Gastroesophageal sphincter (tissue), 4 donors: ENCODE measurements around the gene CNEP1R1. TPM values are rescaled to one million over a fixed set of nuclear protein-coding genes. Genes with fewer than 3 reads are reported as not detected.
"Not testable (repeated sequence)": the region's sequence is repeated elsewhere in the genome, so short reads cannot be mapped to it uniquely, and the experiment has no call there.

Source experiments
- ATAC-seq: fragments of 150-250 bp; one replicate; pipeline ENCODE4 v1.9.1; 2016; ENCODE audit warnings: mild to moderate bottlenecking, moderate library complexity
- H3K27ac ChIP-seq, 4 donors: fragments of 200-600 bp; sonication (generic) in 3 of 4; 1 replicate in 3 of 4; 2 replicates in 1 of 4; pipeline ENCODE4 v1.5.1; 2016 to 2019
- H3K27me3 ChIP-seq: fragments of 200-600 bp; sonication (generic); one replicate; pipeline ENCODE4 v1.5.1; 2019
- H3K36me3 ChIP-seq, 2 donors: fragments of 200-600 bp; sonication (generic); one replicate each; pipeline ENCODE4 v1.5.1; 2019; ENCODE audit warnings: control low read depth in 1 of 2
- H3K4me1 ChIP-seq, 3 donors: fragments of 200-600 bp; sonication (generic); 1 replicate in 2 of 3; 2 replicates in 1 of 3; pipeline ENCODE4 v1.5.1; 2016 to 2019; ENCODE audit warnings: control low read depth in 2 of 3
- H3K4me3 ChIP-seq, 2 donors: fragments of 200-600 bp; sonication (generic); one replicate each; pipeline ENCODE4 v1.5.1; 2019; ENCODE audit warnings: mild to moderate bottlenecking in 1 of 2, moderate library complexity in 1 of 2
- H3K9me3 ChIP-seq, 3 donors: fragments of 200-600 bp; sonication (generic); one replicate each; pipeline ENCODE4 v1.5.1; 2017 to 2019; ENCODE audit warnings: control low read depth in 2 of 3
- EP300 ChIP-seq: sonication (generic); formaldehyde crosslinking; IDR thresholded peaks from one replicate; pipeline ENCODE4 v1.6.1; 2017; ENCODE audit warnings: antibody characterized with exemption, mild to moderate bottlenecking
- POLR2A ChIP-seq, 2 donors: fragments of 450-650 bp; IDR thresholded peaks; one replicate each; pipeline ENCODE4 v1.6.1; 2017; ENCODE audit warnings: antibody characterized with exemption in 2 of 2, mild to moderate bottlenecking in 2 of 2, moderate library complexity in 1 of 2
- POLR2AphosphoS5 ChIP-seq: sonication (generic); formaldehyde crosslinking; IDR thresholded peaks from one replicate; pipeline ENCODE4 v1.6.1; 2017; ENCODE audit warnings: antibody characterized with exemption
- WGBS, 2 donors: methylation state at CpG; one replicate each; pipeline ENCODE4 v1.1.5; 2018; ENCODE audit warnings: low coverage in 1 of 2; 5-methylcytosine and 5-hydroxymethylcytosine counted together
- total RNA-seq, 4 donors: library from RNA; depleted of rRNA; stranded (reverse); fragments of >200 nt; gene quantifications; one replicate each; pipeline ENCODE4 v1.1.0, GENCODE V29; 2016
- TF ChIP-seq, protein P1 (sequence below), 4 experiments: fragments of 200-600 bp in 2 of 4; fragments of 450-650 bp in 2 of 4; sonication (generic) in 1 of 4; IDR thresholded peaks; one replicate each; pipeline ENCODE4 v1.5.1; 2017 to 2019; ENCODE audit warnings: antibody characterized with exemption in 4 of 4, mild to moderate bottlenecking in 2 of 4, moderate library complexity in 2 of 4

Gene CNEP1R1
- total RNA-seq, 4 donors from 2014 or later, result 11.6 to 21.8 (median 15.5) TPM

GRCh38 chr16:50006964-50007363 lies 18.1 kb upstream of the CNEP1R1 start:
- 81% methylated on average over 2 of the region's 2 CpGs; no CpG with 5 or more reads in 1 of the 2 donors for WGBS, 2 donors
- H3K27ac ChIP-seq, result no peak overlapping the region
- no peak for ATAC-seq
- no peaks in the 10 kb centered on the region for H3K36me3 ChIP-seq
- H3K4me1 ChIP-seq, result no peaks in the 10 kb centered on the region
- H3K27me3 ChIP-seq, result no peaks in the 10 kb centered on the region
- no peak overlapping the region for H3K4me3 ChIP-seq
- TF ChIP-seq EP300 (no peak), POLR2A (IDR thresholded peaks at IDR 0.05) (no peak), POLR2AphosphoS5 (no peak)
- TF ChIP-seq, protein P1, sequence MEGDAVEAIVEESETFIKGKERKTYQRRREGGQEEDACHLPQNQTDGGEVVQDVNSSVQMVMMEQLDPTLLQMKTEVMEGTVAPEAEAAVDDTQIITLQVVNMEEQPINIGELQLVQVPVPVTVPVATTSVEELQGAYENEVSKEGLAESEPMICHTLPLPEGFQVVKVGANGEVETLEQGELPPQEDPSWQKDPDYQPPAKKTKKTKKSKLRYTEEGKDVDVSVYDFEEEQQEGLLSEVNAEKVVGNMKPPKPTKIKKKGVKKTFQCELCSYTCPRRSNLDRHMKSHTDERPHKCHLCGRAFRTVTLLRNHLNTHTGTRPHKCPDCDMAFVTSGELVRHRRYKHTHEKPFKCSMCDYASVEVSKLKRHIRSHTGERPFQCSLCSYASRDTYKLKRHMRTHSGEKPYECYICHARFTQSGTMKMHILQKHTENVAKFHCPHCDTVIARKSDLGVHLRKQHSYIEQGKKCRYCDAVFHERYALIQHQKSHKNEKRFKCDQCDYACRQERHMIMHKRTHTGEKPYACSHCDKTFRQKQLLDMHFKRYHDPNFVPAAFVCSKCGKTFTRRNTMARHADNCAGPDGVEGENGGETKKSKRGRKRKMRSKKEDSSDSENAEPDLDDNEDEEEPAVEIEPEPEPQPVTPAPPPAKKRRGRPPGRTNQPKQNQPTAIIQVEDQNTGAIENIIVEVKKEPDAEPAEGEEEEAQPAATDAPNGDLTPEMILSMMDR (IDR thresholded peaks at IDR 0.05), result no peak
- H3K9me3 ChIP-seq, result peaks cover 0 to 3% (median 0%) of the 10 kb centered on the region in 3 donors

- 100% methylated on average over 1 of the region's 1 CpG for WGBS, 2 donors
- H3K36me3 ChIP-seq, result no peaks in the 10 kb centered on the region
- no peaks in the 10 kb centered on the region for H3K9me3 ChIP-seq
- no peaks in the 10 kb centered on the region for H3K4me1 ChIP-seq
- no peak for ATAC-seq
- no peak overlapping the region for H3K27ac ChIP-seq
- H3K4me3 ChIP-seq, result no peak overlapping the region
- TF ChIP-seq POLR2AphosphoS5 (no peak), EP300 (no peak), POLR2A (IDR thresholded peaks at IDR 0.05) (no peak)
- TF ChIP-seq, protein P1 (IDR thresholded peaks at IDR 0.05), result no peak
- no peaks in the 10 kb centered on the region for H3K27me3 ChIP-seq
Observed at GRCh38 chr16:50007744-50008143, 17.3 kb upstream of the CNEP1R1 start.

- Histone ChIP-seq H3K4me3 (no peak overlapping the region), H3K27me3 (no peaks in the 10 kb centered on the region), H3K36me3 (no peaks in the 10 kb centered on the region), H3K9me3 (no peaks in the 10 kb centered on the region), H3K4me1 (no peaks in the 10 kb centered on the region), H3K27ac (no peak overlapping the region)
- 89% methylated on average over 2 of the region's 2 CpGs; no CpG with 5 or more reads in 1 of the 2 donors for WGBS, 2 donors
- ATAC-seq, result no peak
- TF ChIP-seq, protein P1 (IDR thresholded peaks at IDR 0.05), result no peak
- no peak for TF ChIP-seq POLR2A (IDR thresholded peaks at IDR 0.05)
- no peak for TF ChIP-seq POLR2AphosphoS5
- no peak for TF ChIP-seq EP300
Observed at GRCh38 chr16:50010212-50010611, 14.8 kb upstream of the CNEP1R1 start.

- Histone ChIP-seq H3K27me3 (no peaks in the 10 kb centered on the region), H3K27ac (no peak overlapping the region), H3K4me1 (no peaks in the 10 kb centered on the region), H3K4me3 (no peak overlapping the region), H3K9me3 (no peaks in the 10 kb centered on the region), H3K36me3 (no peaks in the 10 kb centered on the region)
- TF ChIP-seq EP300, result no peak
- TF ChIP-seq POLR2AphosphoS5, result no peak
- TF ChIP-seq, protein P1 (IDR thresholded peaks at IDR 0.05), result no peak
- TF ChIP-seq POLR2A (IDR thresholded peaks at IDR 0.05), result no peak
- WGBS, 2 donors, result 40 to 90% methylated on average over 1 of the region's 3 CpGs
- no peak for ATAC-seq
Observed at GRCh38 chr16:50011707-50012106, 13.3 kb upstream of the CNEP1R1 start.

- Histone ChIP-seq H3K9me3 (no peaks in the 10 kb centered on the region), H3K36me3 (no peaks in the 10 kb centered on the region), H3K27me3 (no peaks in the 10 kb centered on the region), H3K4me3 (no peak overlapping the region), H3K4me1 (no peaks in the 10 kb centered on the region), H3K27ac (no peak overlapping the region)
- no peak for ATAC-seq
- no peak for TF ChIP-seq POLR2A (IDR thresholded peaks at IDR 0.05)
- TF ChIP-seq, protein P1 (IDR thresholded peaks at IDR 0.05), result no peak
- no peak for TF ChIP-seq POLR2AphosphoS5
- TF ChIP-seq EP300, result no peak
- 87 to 100% methylated on average over 2 of the region's 2 CpGs for WGBS, 2 donors
Observed at GRCh38 chr16:50012182-50012581, 12.8 kb upstream of the CNEP1R1 start.

DNA sequence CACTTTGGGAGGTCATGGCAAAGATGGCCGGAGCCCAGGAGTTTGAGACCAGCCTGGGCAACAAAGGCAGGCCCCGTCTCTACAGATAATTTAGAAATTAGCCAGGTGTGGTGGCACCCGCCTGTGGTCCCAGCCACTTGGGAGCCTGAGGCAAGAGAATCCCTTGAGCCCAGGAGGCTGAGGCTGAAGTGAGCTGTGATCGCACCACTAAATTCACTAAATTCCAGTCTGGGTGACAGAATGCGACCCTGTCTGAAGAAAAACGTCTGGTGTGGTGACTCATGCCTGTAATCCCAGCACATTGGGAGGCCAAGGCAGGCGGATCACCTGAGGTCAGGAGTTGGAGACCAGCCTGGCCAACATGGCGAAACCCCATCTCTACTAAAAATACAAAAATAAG lies 10.8 kb upstream of the CNEP1R1 start:
- H3K36me3 ChIP-seq, H3K4me3 ChIP-seq, ATAC-seq, H3K27me3 ChIP-seq, H3K9me3 ChIP-seq, H3K4me1 ChIP-seq, H3K27ac ChIP-seq: not testable (repeated sequence)
- 95 to 100% methylated on average over 1 to 4 of the region's 8 CpGs for WGBS, 2 donors
